DOHH2 (cell line): ENCODE measurements around the gene IL11.

Source experiments
- H3F3A ChIP-seq: fragments of 200-600 bp; sonication (generic), shearing (Covaris generic); 2 replicates; pipeline ENCODE4 v1.6.0; 2016; ENCODE audit warnings: antibody characterized with exemption, mild to moderate bottlenecking; ENCODE audit not compliant: control insufficient read depth, insufficient read depth
- H3K27ac ChIP-seq: fragments of 200-600 bp; sonication (generic); 2 replicates; pipeline ENCODE4 v1.5.1; 2014; ENCODE audit warnings: low read depth, mild to moderate bottlenecking, low read length, moderate library complexity
- H3K27me3 ChIP-seq: fragments of 200-600 bp; sonication (generic); 2 replicates; pipeline ENCODE4 v1.6.1; 2014; ENCODE audit warnings: mild to moderate bottlenecking, low read length, mixed read lengths; ENCODE audit not compliant: control insufficient read depth
- H3K36me3 ChIP-seq: fragments of 200-600 bp; sonication (generic); 2 replicates; pipeline ENCODE4 v1.6.1; 2014; ENCODE audit warnings: mild to moderate bottlenecking, low read length, moderate library complexity, mixed read lengths; ENCODE audit not compliant: control insufficient read depth
- H3K4me1 ChIP-seq: fragments of 200-600 bp; sonication (generic); 2 replicates; pipeline ENCODE4 v1.6.1; 2014; ENCODE audit warnings: mild to moderate bottlenecking, low read length, mixed read lengths; ENCODE audit not compliant: control insufficient read depth
- H3K4me2 ChIP-seq: fragments of 200-600 bp; sonication (generic); 2 replicates; pipeline ENCODE4 v1.6.0; 2014; ENCODE audit warnings: mild to moderate bottlenecking, low read length, moderate library complexity
- H3K4me3 ChIP-seq: fragments of 200-600 bp; sonication (generic); 2 replicates; pipeline ENCODE4 v1.5.1; 2014; ENCODE audit warnings: mild to moderate bottlenecking, low read length, mixed read lengths
- H3K79me2 ChIP-seq: fragments of 200-600 bp; sonication (generic); 2 replicates; pipeline ENCODE4 v1.6.1; 2014; ENCODE audit warnings: mild to moderate bottlenecking, low read length, mixed read lengths; ENCODE audit not compliant: control insufficient read depth
- H3K9me2 ChIP-seq: fragments of 200-600 bp; sonication (generic); replicated peaks from 2 replicates; pipeline ENCODE4 v1.6.1; 2014; ENCODE audit warnings: mild to moderate bottlenecking, low read length, mixed read lengths; ENCODE audit not compliant: control insufficient read depth
- H3K9me3 ChIP-seq: fragments of 200-600 bp; sonication (generic); 2 replicates; pipeline ENCODE4 v1.6.1; 2014; ENCODE audit warnings: antibody characterized with exemption, low read length, mixed read lengths; ENCODE audit not compliant: control insufficient read depth, insufficient read depth
- H4K20me1 ChIP-seq: fragments of 200-600 bp; sonication (generic); 2 replicates; pipeline ENCODE4 v1.6.0; 2014; ENCODE audit warnings: low read depth, mild to moderate bottlenecking, antibody characterized with exemption, low read length, moderate library complexity; ENCODE audit not compliant: control insufficient read depth, insufficient read depth
- EZH2phosphoT487 ChIP-seq: fragments of 200-600 bp; sonication (generic); IDR thresholded peaks from 2 replicates; pipeline ENCODE4 v1.6.1; 2017; ENCODE audit warnings: borderline replicate concordance, mild to moderate bottlenecking, antibody characterized with exemption, low read length, moderate library complexity, mixed read lengths
- TF ChIP-seq, protein P1 (sequence below): fragments of 200-600 bp; sonication (generic); IDR thresholded peaks from one replicate; pipeline ENCODE4 v1.5.1; 2014; ENCODE audit warnings: antibody characterized with exemption, mild to moderate bottlenecking, low read depth, low read length; ENCODE audit not compliant: poor library complexity, severe bottlenecking

Gene IL11

DNA sequence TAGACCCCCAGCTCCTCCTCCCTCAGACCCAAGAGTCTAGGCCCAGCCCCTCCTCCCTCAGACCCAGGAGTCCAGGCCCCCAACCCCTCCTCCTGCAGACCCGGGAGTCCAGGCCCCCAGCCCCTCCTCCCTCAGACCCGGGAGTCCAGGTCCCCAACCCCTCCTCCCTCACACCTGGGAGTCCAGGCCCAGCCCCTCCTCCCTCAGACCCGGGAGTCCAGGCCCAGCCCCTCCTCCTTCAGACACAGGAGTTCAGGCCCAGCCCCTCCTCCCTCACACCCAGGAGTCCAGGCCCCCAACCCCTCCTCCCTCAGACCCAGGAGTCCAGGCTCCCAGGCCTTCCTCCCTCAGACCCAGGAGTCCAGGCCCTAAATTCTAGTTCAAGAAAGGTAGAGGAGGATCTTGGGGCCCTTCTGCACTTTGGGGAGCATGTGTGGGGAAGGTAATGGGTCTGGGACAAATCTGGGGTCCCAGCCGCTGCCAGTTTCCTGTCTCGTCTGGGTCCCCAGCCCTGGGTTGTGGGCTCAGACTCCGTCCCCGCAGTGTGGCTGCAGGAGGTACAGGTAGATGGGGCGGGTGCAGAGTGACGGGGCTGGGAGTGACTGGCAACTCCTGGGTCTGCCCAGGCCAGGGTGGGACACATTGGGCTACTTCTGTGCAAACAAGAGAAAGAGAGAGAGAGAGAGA, 3.2 kb upstream of the IL11 start:
- Histone ChIP-seq H3K79me2 (no peaks in the 10 kb centered on the region), H3K9me3 (no peaks in the 10 kb centered on the region), H3K27ac (no peak overlapping the region), H3K4me3 (no peak overlapping the region), H3K9me2 (no peaks in the 10 kb centered on the region), H3K4me1 (peaks cover 5% of the 10 kb centered on the region; the same call in 1 of the 2 replicates), H3K4me2 (no peak overlapping the region), H3K27me3 (peaks cover 57% of the 10 kb centered on the region), H3K36me3 (no peaks in the 10 kb centered on the region), H3F3A (no peaks in the 10 kb centered on the region), H4K20me1 (no peaks in the 10 kb centered on the region)
- TF ChIP-seq, protein P1, sequence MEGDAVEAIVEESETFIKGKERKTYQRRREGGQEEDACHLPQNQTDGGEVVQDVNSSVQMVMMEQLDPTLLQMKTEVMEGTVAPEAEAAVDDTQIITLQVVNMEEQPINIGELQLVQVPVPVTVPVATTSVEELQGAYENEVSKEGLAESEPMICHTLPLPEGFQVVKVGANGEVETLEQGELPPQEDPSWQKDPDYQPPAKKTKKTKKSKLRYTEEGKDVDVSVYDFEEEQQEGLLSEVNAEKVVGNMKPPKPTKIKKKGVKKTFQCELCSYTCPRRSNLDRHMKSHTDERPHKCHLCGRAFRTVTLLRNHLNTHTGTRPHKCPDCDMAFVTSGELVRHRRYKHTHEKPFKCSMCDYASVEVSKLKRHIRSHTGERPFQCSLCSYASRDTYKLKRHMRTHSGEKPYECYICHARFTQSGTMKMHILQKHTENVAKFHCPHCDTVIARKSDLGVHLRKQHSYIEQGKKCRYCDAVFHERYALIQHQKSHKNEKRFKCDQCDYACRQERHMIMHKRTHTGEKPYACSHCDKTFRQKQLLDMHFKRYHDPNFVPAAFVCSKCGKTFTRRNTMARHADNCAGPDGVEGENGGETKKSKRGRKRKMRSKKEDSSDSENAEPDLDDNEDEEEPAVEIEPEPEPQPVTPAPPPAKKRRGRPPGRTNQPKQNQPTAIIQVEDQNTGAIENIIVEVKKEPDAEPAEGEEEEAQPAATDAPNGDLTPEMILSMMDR, result no peak
- no peak for TF ChIP-seq EZH2phosphoT487

DNA sequence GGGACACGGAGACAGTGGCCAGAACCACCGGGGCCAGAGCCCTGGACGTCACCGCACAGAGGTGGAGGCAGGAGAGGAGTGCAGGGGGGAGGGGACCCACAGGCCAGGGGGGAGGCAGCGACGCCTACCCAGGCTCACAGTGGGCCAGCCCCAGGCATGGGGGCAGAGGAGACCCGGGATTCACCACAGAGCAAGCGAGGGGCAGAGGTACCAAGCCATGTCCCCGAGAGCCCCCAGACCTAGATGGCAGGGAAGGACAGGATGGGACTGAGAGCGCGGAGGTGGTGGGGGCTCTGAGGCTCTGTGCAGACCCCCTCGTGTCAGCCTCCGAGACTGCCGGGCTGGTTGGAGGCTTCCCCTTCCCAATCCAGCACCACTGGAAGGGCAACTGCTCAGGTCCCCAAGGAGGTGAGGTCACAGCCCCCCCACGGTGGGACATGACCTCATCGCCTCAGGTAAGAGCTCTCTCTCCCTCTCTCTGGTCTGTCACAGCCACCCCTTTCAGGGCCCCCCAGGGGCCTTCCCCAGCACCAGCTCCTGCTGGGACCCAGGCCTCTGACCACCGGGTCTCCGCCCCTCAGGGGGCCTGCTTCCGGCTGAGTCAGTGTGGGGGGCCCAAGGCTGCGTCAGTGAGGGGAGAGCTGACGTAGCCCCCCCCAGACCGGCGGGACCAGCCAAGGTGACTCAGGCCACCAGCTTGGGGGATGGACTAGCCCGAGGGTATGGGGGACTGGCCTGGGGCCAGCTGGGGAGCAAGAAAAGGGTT, 2.2 kb upstream of the IL11 start:
- no peaks in the 10 kb centered on the region for H3K79me2 ChIP-seq
- TF ChIP-seq, protein P1, result no peak
- no peak for TF ChIP-seq EZH2phosphoT487
- H3K4me3 ChIP-seq, result no peak overlapping the region
- H3F3A ChIP-seq, result no peaks in the 10 kb centered on the region
- H3K27me3 ChIP-seq, result peaks cover 64% of the 10 kb centered on the region
- H3K4me1 ChIP-seq, result peaks cover 5% of the 10 kb centered on the region; the same call in 1 of the 2 replicates
- no peaks in the 10 kb centered on the region for H3K9me2 ChIP-seq
- no peaks in the 10 kb centered on the region for H3K36me3 ChIP-seq
- no peak overlapping the region for H3K27ac ChIP-seq
- no peaks in the 10 kb centered on the region for H3K9me3 ChIP-seq
- no peaks in the 10 kb centered on the region for H4K20me1 ChIP-seq
- H3K4me2 ChIP-seq, result no peak overlapping the region

DNA sequence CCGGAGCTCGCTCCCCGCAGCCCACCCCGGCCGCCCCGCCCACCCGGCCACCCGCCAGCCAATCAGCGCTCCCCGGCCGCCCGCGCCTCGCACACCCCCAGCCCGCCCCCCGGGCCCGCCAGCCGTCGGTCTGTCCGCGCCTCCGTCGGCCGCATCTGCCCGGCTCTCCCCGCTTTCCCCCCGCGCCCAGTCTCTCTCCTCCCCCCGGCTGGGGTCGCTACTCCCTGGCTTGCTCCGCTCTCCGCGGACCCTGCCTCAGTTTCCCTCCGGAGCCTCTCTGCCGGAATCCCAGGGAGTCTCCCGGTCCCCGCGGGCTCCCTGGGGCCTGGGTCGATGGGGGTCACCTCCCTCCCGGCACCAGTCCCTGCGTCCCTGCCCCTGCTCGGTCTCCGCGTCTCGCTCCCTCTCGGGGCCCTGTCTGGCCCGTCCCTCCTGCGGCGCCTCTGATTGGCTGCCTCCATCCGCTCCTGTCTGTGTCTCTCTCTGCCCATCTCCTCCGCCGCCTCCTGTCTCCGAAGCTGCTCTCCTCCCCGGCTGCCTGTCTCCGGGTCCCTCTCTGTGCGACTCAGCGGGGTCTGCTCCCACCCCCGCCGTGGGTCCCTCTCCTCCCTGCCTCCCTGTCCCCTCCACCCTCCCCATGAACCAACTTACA, 484 bp downstream of the IL11 start:
- no peak overlapping the region for H3K27ac ChIP-seq

More for the DNA sequence above, 484 bp downstream of the IL11 start:
- TF ChIP-seq, protein P1, result no peak
- TF ChIP-seq EZH2phosphoT487, result peak; percentile 100; the same call in 1 of the 2 replicates
- Histone ChIP-seq H3K79me2 (no peaks in the 10 kb centered on the region), H3K9me2 (no peaks in the 10 kb centered on the region), H3K4me1 (peaks cover 5% of the 10 kb centered on the region; the same call in 1 of the 2 replicates), H3K9me3 (no peaks in the 10 kb centered on the region), H3F3A (no peaks in the 10 kb centered on the region), H3K4me2 (peak overlapping the region; percentile 52), H4K20me1 (no peaks in the 10 kb centered on the region), H3K4me3 (peak overlapping the region; percentile 30; the same call in 1 of the 2 replicates), H3K27me3 (peaks cover 61% of the 10 kb centered on the region), H3K36me3 (no peaks in the 10 kb centered on the region)
